NCI-H2081 (cell line): ENCODE results near the gene C19orf25.

ENCODE experiments used
- DNase-seq, 2 experiments: peaks; one replicate each; lab custom pipeline; 2025; lab: John Stamatoyannopoulos, UW

The C19orf25 gene

GRCh38 chr19:1466461-1467214 is 12.4 kb downstream of the C19orf25 start:
- no peak for DNase-seq

GRCh38 chr19:1466018-1466460 is 13.0 kb downstream of the C19orf25 start:
- DNase-seq, result no peak

- DNase-seq, result no peak
Observed at GRCh38 chr19:1465191-1466016, 13.6 kb downstream of the C19orf25 start.

DNA sequence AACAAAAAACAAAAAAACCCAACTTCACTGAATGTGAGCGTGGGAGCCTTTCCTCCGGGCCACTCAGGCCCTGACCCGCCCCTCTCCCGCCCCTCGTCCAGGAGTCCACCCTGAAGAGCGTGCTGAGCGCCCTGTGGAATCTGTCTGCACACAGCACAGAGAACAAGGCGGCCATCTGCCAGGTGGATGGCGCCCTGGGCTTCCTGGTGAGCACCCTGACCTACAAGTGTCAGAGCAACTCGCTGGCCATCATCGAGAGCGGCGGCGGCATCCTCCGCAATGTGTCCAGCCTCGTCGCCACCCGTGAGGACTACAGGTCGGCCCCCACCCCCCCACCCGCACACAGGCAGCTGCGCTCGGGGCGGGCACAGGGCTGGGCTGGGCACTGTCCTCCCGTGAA is 17.2 kb downstream of the C19orf25 start:
- DNase-seq, result no peak

DNA sequence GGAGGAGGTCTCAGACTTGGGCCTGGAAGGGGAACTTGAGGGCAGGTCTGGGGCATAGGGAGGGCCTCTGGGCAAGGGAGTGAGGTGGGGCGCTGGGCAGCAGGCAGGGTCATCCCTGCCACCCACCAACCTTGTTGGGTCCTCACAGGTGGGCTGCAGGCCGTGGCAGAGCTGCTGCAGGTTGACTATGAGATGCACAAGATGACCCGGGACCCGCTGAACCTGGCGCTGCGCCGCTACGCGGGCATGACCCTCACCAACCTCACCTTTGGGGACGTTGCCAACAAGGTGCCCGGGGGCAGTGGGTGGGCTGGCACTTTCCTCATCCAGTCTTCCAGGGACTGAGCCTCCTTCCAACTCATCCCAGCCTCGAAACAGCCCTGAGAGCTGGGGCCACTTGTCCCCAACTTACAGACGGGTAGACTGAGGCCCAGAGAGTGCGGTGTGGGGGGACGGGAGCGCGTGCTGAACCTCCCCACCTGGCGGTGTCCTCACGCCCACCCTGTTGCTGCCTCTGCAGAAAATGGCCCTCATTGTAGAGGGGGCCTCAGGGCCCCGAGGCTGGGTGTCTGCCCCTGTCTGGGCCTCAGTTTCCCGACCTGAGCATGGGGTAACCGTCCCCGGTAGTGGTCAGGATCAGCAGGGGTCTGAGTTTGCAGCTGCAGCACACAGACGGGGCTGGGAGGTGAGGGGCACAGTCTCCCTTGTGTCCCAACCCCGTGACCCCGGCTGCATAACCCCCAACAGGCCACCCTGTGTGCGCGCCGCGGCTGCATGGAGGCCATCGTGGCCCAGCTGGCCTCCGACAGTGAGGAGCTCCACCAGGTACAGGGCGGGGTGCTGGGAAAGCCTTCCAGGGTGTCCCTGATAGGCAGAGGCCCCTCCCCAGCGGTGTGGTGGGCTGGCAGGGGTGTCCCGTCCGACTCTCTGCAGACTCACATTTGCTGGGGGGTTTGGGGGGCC is 18.7 kb downstream of the C19orf25 start:
- no peak for DNase-seq

- no peak for DNase-seq
Observed at GRCh38 chr19:1459479-1459878, 19.5 kb downstream of the C19orf25 start.

GRCh38 chr19:1457892-1458291 is 21.1 kb downstream of the C19orf25 start:
- no peak for DNase-seq

DNA sequence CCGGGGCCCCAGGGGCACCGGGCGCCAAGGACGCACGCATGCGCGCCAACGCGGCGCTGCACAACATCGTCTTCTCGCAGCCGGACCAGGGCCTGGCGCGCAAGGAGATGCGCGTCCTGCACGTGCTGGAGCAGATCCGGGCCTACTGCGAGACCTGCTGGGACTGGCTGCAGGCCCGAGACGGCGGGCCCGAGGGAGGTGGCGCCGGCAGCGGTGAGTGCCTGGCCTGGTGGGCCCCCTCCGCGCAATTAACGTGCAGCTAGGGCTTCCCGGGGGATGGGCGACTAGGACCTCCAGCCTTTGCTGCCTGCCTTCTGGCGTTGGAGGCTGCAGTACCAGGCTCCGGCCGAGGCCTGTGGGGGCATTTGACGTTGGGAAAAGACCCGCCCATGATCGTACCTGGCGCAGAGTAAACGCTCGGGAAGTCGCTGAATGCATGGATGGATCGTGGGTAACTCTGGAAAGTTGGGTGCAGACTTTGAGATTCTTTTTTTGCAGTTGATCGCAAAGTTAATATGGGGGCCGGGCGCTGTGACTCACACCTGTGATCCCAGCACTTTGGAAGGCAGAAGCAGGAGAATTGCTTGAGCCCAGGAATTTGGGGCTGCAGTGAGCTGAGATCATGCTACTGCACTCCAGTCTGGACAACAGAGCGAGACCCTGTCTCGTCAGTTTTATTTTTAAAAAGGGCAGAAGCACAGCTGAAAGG is 21.8 kb downstream of the C19orf25 start:
- DNase-seq, result no peak

DNA sequence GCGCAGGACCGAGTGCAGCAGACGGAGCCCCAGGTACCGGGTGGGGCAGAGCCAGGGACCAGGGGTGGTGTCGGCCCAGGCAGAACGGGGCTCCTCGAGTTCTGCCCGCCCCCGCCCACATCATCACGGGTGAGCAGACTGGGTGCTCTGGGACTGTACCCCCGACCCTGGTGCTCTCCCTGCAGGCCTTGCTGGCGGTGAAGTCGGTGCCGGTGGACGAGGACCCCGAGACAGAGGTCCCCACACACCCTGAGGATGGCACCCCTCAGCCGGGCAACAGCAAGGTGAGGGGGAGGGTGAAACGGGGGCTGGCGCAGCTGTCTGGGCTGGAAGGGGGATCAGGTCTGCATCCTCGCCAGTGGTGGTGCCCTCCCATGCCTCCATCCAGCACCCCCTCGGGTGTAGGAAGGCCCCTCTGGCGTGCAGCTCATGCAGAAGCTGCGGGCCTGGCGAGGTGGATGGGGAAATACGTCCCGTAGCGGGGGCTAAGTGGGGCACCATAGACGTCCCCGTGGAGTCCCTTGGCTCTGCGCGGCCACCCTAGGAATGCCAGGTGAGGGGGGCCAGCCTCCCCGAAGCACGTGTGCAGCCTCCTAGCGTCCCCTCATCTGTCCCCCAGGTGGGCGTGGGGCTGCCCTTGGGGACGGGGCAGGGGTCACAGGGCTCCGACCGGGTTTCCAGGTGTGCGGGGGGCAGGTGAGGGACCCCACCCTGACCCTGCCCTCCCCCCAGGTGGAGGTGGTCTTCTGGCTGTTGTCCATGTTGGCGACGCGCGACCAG is 22.7 kb downstream of the C19orf25 start:
- no peak for DNase-seq

GRCh38 chr19:1455336-1456120 is 23.5 kb downstream of the C19orf25 start:
- peak; percentile 35 to 54 for DNase-seq

DNA sequence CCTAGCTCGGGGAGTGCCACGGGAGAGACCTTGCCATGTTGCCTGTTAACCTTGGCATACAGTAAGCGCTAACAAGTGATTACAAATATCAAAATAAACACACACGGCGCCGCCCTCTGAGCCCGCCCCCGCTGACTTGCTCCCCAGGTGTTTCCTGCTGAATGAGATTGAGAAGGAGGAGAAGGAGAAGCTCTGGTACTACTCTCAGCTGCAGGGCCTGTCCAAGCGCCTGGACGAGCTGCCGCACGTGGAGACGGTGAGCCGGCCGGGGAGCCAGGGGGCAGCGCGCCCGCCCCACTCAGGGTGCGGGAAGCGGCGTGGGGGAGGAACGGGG is 24.0 kb downstream of the C19orf25 start:
- DNase-seq, result peak in 1 of 2 experiments; percentile 43

DNA sequence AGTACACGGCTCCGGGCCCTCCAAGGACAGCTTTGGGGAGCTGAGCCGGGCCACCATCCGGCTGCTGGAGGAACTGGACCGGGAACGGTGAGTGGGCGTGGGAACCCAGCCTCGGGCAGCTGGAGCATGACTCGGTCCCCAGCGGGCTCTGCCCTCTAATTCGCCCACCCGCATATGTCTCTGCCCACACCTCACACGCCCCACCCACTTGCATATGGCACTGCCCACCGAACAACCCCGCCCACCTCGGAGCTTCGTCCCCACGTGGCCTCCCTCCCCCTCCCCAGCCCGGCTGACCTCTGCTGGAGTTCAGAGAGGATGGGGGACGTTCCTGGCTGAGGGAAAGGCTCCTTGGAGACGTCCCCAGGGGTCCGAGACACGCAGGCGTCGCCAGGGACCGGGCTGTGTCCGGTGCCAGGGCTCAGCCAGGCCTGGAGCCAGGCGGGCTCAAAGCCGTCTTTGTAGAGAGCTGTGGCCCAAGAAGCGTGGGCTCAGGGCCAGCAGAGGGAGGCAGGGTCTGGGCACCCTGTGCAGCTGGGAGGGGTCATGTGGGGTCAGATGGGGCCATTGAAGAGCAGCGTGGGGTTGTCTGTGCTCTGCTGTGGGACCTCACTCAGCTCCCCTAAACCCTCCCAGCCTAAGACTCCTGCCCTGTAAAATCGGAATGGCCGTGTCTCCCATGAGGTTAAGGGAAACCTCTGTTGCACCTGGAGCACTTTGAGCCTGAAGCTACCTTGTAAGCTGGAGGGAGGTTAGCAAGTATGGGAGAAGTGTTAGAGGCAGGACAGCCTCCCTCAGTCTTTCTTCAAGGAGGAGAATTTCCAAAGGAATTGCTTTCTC is 25.3 kb downstream of the C19orf25 start:
- DNase-seq, result no peak

DNA sequence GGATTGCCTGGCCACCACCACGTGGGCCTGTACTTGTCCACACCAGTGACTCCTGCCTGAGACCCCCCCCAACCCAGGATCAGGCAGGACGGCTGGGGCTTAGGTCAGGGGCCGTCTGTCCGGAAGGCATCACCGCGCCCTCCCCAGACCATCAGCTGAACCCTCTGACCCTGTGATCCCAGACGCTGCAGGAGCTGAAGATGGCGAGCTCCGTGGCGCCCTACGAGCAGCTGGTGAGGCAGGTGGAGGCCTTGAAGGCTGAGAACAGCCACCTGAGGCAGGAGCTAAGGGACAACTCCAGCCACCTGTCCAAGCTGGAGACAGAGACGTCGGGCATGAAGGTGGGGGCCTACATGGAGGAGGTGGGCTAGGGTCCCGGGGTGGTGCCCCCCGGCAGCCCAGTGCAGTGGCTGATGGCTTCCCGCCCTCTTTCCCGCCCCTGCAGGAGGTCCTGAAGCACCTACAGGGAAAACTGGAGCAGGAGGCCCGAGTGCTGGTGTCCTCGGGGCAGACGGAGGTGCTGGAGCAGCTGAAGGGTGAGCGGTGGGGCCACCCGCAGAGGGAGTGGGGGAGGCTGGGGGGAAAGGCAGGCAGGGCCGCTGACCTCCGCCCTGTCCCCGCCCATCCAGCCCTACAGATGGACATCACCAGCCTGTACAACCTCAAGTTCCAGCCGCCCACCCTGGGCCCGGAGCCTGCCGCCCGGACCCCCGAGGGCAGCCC is 26.1 kb downstream of the C19orf25 start:
- DNase-seq, result no peak

DNA sequence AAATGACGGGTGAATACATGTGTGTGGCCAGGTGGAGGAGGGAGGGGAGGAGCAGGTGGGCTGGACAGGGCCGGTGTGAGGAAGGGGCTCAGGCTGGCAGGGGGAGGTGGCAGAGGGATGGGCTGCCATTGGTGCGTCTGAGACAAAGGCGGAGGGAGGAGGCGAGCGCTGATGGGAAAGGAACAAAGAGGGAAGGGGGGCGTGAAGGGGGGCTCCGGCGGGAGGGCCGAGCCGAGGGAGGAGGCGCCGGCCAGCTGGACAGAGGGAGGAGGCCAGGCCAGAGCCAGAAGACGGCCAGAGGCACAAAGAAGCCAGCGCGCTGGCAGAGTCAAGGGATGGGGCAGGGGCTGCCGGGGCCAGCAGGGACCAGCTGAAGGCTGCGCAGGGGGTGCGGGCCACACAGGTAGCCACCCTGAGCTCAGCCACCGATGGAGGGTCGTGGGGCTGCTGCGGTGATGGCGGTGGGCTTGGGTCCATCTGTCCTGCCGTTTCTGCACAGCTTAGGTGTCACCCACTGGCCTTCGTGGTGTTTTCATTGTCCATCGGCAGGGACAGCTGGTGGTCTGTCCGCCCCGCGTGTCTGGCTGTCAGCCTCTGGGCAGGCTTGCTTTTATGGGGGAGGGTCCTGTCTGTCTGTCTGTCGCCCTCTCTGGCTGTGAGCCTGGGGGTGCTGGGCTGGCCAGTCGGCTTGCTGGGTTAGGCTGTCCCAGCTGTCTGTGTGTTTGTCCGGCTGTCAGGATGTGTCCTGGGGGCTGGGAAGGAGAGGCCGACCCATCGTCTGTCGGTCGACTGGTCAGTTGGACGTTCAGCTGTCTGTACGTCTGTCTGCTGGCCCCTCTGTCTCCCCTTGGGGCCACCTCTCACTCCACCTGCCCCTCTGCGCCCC is 26.9 kb downstream of the C19orf25 start:
- DNase-seq, result no peak

- no peak for DNase-seq
Observed at GRCh38 chr19:1450735-1451731, 28.0 kb downstream of the C19orf25 start.
